Neural crest cell (in vitro differentiated cells): ENCODE measurements around the gene LMAN2. TPM values are rescaled to one million over a fixed set of nuclear protein-coding genes. Genes with fewer than 3 reads are reported as not detected.
A peak's percentile ranks its signal among the peaks of the same experiment; 100 is the strongest.

Experiments used
- DNase-seq: peaks from one replicate; pipeline ENCODE4 v3.0.0; 2021; ENCODE audit warnings: low read depth, mixed read lengths, low spot score
- H3K27ac Mint-ChIP-seq: one replicate; pipeline ENCODE4 v1.8.0; 2021; ENCODE audit warnings: mild to moderate bottlenecking, mixed read lengths; ENCODE audit not compliant: unreplicated experiment
- H3K27me3 Mint-ChIP-seq: 2 replicates; pipeline ENCODE4 v1.8.0; 2021; ENCODE audit warnings: low read depth, mild to moderate bottlenecking, mixed read lengths
- H3K36me3 Mint-ChIP-seq: 2 replicates; pipeline ENCODE4 v1.8.0; 2021; ENCODE audit warnings: low read depth, mild to moderate bottlenecking, mixed read lengths
- H3K4me1 Mint-ChIP-seq: 2 replicates; pipeline ENCODE4 v1.8.0; 2021; ENCODE audit warnings: mixed read lengths
- H3K4me3 Mint-ChIP-seq: one replicate; pipeline ENCODE4 v1.8.0; 2021; ENCODE audit warnings: mild to moderate bottlenecking, mixed read lengths
- H3K9me3 Mint-ChIP-seq: 2 replicates; pipeline ENCODE4 v1.8.0; 2021; ENCODE audit warnings: mixed read lengths
- total RNA-seq: library from RNA; stranded (reverse); gene quantifications from 2 replicates; pipeline ENCODE4 v1.2.1, GENCODE V29; 2021
- TF ChIP-seq, protein P1 (sequence below): fragments of 200-600 bp; sonication (generic); conservative IDR thresholded peaks from 2 replicates; pipeline ENCODE4 v1.5.0; 2021; ENCODE audit warnings: antibody characterized with exemption, mild to moderate bottlenecking

LMAN2 gene
- total RNA-seq, 1 donor from 2014 or later = 80.5 TPM

DNA sequence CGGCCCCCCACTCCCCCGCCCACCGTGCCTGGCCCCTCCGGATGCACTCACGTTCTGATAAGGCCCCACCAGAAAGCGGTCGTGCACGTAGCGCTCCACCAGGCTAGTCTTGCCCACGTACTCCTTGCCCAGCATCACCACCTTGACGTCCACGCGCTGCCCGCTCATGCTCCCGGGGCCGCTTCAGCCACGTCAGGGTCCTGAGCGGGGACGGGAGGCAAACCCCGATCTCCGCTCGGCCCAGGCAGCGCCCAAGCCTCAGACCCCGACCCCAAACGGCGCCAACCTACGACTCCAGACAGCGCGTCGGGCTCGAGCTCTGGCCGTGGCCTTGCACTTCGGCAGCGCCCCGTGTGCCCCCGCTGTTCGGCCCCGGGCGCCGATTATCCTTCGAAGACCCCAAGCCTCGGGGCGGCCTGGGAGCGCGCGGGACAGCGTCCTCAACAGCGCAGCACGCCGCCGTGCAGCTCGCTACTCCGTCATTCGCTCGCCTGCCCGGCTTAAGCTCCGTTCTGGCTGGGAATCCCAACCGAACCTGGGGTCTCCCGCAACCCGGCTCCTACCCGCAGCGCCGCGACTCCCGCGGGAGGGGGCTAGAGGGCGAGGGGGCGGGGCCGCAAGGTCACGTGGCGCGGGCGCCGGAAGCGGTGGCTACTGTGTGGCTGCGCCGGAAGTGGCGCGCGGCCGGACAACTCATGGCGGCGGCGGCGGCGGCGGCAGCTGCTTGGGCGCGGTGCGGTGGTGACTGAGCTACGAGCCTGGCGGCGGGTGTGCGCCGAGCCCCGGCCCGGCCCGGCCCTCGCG is 48.1 kb downstream of the LMAN2 start, which contains the start of the genes PRELID1 and RAB24:
PRELID1 (plus strand) TSS at position 679 of the 804 bp plus-strand sequence. CDS start 187 bp downstream, outside the sequence.
RAB24 (minus strand) TSS at position 599 of the 804 bp plus-strand sequence; CDS start at position 168, 431 bp downstream.
- Mint-ChIP-seq H3K27ac (peak within 1 kb of the TSS; percentile 97), H3K27me3 (peaks cover 10% of the 10 kb centered on the region), H3K36me3 (peaks cover 8% of the 10 kb centered on the region), H3K4me3 (peak within 1 kb of the TSS; percentile 95), H3K9me3 (no peaks in the 10 kb centered on the region), H3K4me1 (peaks cover 47% of the 10 kb centered on the region)
- peak; percentile 90 for DNase-seq
- TF ChIP-seq, protein P1, sequence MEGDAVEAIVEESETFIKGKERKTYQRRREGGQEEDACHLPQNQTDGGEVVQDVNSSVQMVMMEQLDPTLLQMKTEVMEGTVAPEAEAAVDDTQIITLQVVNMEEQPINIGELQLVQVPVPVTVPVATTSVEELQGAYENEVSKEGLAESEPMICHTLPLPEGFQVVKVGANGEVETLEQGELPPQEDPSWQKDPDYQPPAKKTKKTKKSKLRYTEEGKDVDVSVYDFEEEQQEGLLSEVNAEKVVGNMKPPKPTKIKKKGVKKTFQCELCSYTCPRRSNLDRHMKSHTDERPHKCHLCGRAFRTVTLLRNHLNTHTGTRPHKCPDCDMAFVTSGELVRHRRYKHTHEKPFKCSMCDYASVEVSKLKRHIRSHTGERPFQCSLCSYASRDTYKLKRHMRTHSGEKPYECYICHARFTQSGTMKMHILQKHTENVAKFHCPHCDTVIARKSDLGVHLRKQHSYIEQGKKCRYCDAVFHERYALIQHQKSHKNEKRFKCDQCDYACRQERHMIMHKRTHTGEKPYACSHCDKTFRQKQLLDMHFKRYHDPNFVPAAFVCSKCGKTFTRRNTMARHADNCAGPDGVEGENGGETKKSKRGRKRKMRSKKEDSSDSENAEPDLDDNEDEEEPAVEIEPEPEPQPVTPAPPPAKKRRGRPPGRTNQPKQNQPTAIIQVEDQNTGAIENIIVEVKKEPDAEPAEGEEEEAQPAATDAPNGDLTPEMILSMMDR = no peak

- no peak for DNase-seq
- H3K4me1 Mint-ChIP-seq = peaks cover 47% of the 10 kb centered on the region
These were observed 48.9 kb downstream of the LMAN2 start for GRCh38 chr5:177302354-177303110.

DNA sequence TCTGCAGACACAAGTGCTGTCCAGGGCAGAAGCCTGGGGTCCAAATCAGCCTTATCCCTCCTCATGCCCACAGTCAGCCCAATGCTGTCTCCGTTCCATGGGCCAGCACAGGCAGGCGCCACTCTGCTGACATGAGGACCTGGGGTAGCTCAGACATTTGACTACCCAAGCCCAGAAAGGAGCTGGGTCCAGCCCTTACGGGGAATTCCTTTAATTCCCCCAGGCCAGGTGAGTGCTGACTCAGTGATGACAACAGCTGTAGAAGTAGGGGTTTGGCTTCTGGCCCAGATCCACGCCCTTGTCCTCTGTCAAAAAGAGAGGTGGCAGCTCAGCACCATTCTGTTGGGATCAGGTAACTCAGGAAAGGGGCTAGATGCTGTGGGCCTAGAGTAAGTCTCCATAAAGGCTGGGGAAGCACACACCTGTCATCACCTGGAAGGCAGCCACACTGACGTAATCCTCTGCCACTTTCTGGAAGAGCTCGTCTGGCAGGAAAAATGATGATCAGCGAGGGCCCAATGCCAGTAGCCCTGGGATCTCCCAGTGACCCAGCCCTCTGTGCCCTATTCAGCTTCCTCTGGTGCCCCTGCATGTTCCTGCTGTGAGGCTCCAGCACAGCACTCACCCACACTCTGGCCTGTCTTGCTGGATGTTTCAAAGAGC is 49.8 kb downstream of the LMAN2 start:
- no peaks in the 10 kb centered on the region for H3K9me3 Mint-ChIP-seq
- no peak overlapping the region for H3K27ac Mint-ChIP-seq
- H3K36me3 Mint-ChIP-seq = peaks cover 5% of the 10 kb centered on the region
- H3K27me3 Mint-ChIP-seq = peaks cover 10% of the 10 kb centered on the region
- H3K4me1 Mint-ChIP-seq = peaks cover 51% of the 10 kb centered on the region
- DNase-seq = no peak
- peak overlapping the region; percentile 95 for H3K4me3 Mint-ChIP-seq
- TF ChIP-seq, protein P1 = no peak

More at GRCh38 chr5:177302354-177303110, 48.9 kb downstream of the LMAN2 start:
- Mint-ChIP-seq H3K27ac (peak overlapping the region; percentile 75), H3K36me3 (peaks cover 8% of the 10 kb centered on the region), H3K4me3 (peak overlapping the region; percentile 95), H3K9me3 (no peaks in the 10 kb centered on the region), H3K27me3 (peaks cover 10% of the 10 kb centered on the region)
- TF ChIP-seq, protein P1 = peak; percentile 35

DNA sequence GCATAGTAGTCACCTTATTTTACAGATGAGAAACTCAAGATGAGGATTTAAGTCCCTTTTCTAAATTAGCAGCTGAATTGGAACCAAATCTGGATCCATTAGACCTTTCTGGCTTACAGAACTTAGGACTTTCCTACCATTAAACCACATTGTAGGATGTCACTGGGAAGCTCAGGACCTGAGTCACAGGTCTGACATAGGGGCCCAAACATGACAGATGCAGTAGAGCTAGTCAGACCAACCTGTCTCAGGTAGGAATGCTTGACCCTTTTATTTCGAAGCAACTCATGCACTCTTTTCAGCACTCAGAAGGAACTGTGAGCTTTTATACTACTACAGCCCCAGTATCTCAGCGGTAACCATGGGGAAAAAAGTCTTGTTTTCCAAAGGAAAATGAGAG is 50.5 kb downstream of the LMAN2 start:
- no peak for DNase-seq
- H3K27me3 Mint-ChIP-seq = peaks cover 7% of the 10 kb centered on the region
- H3K27ac Mint-ChIP-seq = peak overlapping the region; percentile 43
- peaks cover 48% of the 10 kb centered on the region for H3K4me1 Mint-ChIP-seq
- peak overlapping the region; percentile 95 for H3K4me3 Mint-ChIP-seq
- H3K9me3 Mint-ChIP-seq = no peaks in the 10 kb centered on the region
- peaks cover 1% of the 10 kb centered on the region for H3K36me3 Mint-ChIP-seq
- TF ChIP-seq, protein P1 = no peak

- no peaks in the 10 kb centered on the region for H3K36me3 Mint-ChIP-seq
- peaks cover 42% of the 10 kb centered on the region for H3K4me1 Mint-ChIP-seq
- peak overlapping the region; percentile 20 for H3K27ac Mint-ChIP-seq
- H3K27me3 Mint-ChIP-seq = peaks cover 7% of the 10 kb centered on the region
- peak overlapping the region; percentile 95 for H3K4me3 Mint-ChIP-seq
- no peak for DNase-seq
- TF ChIP-seq, protein P1 = no peak
- no peaks in the 10 kb centered on the region for H3K9me3 Mint-ChIP-seq
These were observed 51.1 kb downstream of the LMAN2 start for GRCh38 chr5:177300236-177300880.
